PC-3 (cell line): ENCODE data around the gene ANXA6. TPM values are rescaled to one million over a fixed set of nuclear protein-coding genes. Genes with fewer than 3 reads are reported as not detected.

Experiments used
- ATAC-seq: fragments of 200-7000 bp; cut with Tn5 transposase; 2 replicates; pipeline ENCODE4 v1.9.1; 2020; ENCODE audit warnings: mild to moderate bottlenecking, moderate library complexity
- BruUV-seq: library from RNA; stranded (reverse); fragments of 400-500 nt; replicated peaks from 2 replicates; lab custom pipeline; 2021; lab: Mats Ljungman, UMichigan
- CTCF ChIA-PET: fragments of 300-600 bp; sonication (Branson Sonifier 250); formaldehyde crosslinking; loops from one replicate; lab custom pipeline; 2022; ENCODE audit warnings: antibody characterized with exemption; lab: Charles Lee
- POLR2A ChIA-PET: fragments of 300-600 bp; sonication (Branson Sonifier 250); formaldehyde crosslinking; loops from one replicate; lab custom pipeline; 2022; ENCODE audit warnings: antibody characterized with exemption; ENCODE audit not compliant: unreplicated experiment; lab: Charles Lee
- DNase-seq: peaks from one replicate; pipeline ENCODE4 v3.0.0-alpha.2; 2015
- H2AFZ ChIP-seq: fragments of 300-600 bp; sonication (generic); 2 replicates; pipeline ENCODE4 v1.6.0; 2016; ENCODE audit warnings: antibody characterized with exemption, low read length
- H3F3A ChIP-seq: fragments of 300-600 bp; sonication (generic); one replicate; pipeline ENCODE4 v1.6.0; 2017; ENCODE audit warnings: antibody characterized with exemption, low read length, control low read depth, mild to moderate bottlenecking; ENCODE audit not compliant: unreplicated experiment
- H3K27ac ChIP-seq: fragments of 300-600 bp; sonication (generic); 2 replicates; pipeline ENCODE4 v1.5.1; 2016; ENCODE audit warnings: mild to moderate bottlenecking, low read length
- H3K27me3 ChIP-seq: fragments of 300-600 bp; sonication (generic); 2 replicates; pipeline ENCODE4 v1.6.1; 2016; ENCODE audit warnings: low read length, mixed read lengths
- H3K36me3 ChIP-seq: fragments of 300-600 bp; sonication (generic); 2 replicates; pipeline ENCODE4 v1.6.1; 2016; ENCODE audit warnings: low read depth, mixed run types, low read length, mixed read lengths
- H3K4me1 ChIP-seq: fragments of 300-600 bp; sonication (generic); 2 replicates; pipeline ENCODE4 v1.5.1; 2016; ENCODE audit warnings: low read length; ENCODE audit not compliant: insufficient read depth
- H3K4me2 ChIP-seq: fragments of 300-600 bp; sonication (generic); 2 replicates; pipeline ENCODE4 v1.6.0; 2016; ENCODE audit warnings: low read length
- H3K4me3 ChIP-seq: fragments of 300-600 bp; sonication (generic); 2 replicates; pipeline ENCODE4 v1.5.1; 2016; ENCODE audit warnings: mild to moderate bottlenecking, low read length, mixed read lengths
- H3K79me2 ChIP-seq: fragments of 300-600 bp; sonication (generic); 2 replicates; pipeline ENCODE4 v1.6.1; 2017; ENCODE audit warnings: low read length, mixed read lengths
- H3K9ac ChIP-seq: fragments of 300-600 bp; sonication (generic); 2 replicates; pipeline ENCODE4 v1.6.0; 2016; ENCODE audit warnings: mild to moderate bottlenecking, low read length
- H3K9me2 ChIP-seq: fragments of 300-600 bp; sonication (generic); replicated peaks from 2 replicates; pipeline ENCODE4 v1.6.1; 2016; ENCODE audit warnings: mixed run types, low read length, mixed read lengths
- H3K9me3 ChIP-seq: fragments of 300-600 bp; sonication (generic); 2 replicates; pipeline ENCODE4 v1.6.1; 2016; ENCODE audit warnings: low read length, mixed read lengths
- H4K20me1 ChIP-seq: fragments of 300-600 bp; sonication (generic); 2 replicates; pipeline ENCODE4 v1.6.1; 2016; ENCODE audit warnings: low read length, mixed read lengths
- CTCF ChIP-seq: fragments of 300-600 bp; sonication (generic); conservative IDR thresholded peaks from 2 replicates; pipeline ENCODE4 v1.5.1; 2017; ENCODE audit warnings: antibody characterized with exemption, low read depth, mild to moderate bottlenecking, low read length
- EZH2 ChIP-seq: fragments of 300-600 bp; sonication (generic); IDR thresholded peaks from one replicate; pipeline ENCODE4 v1.6.1; 2017; ENCODE audit warnings: antibody characterized with exemption, mild to moderate bottlenecking, low read length; ENCODE audit not compliant: unreplicated experiment
- EZH2phosphoT487 ChIP-seq: fragments of 300-600 bp; sonication (generic); IDR thresholded peaks from 2 replicates; pipeline ENCODE4 v1.6.1; 2018; ENCODE audit warnings: mild to moderate bottlenecking, antibody characterized with exemption, low read length, borderline replicate concordance
- intact Hi-C: fragments of 100-400 bp; cut with micrococcal nuclease; formaldehyde crosslinking; loops from 2 replicates; pipeline ENCODE4 v1.9.0; 2023
- total RNA-seq: library from RNA; depleted of rRNA; stranded (reverse); fragments of >200 nt; gene quantifications from 2 replicates; pipeline ENCODE4 v1.2.3, GENCODE V29; 2014

ANXA6 gene
- total RNA-seq, 1 experiment from 2014 or later: 122 TPM

DNA sequence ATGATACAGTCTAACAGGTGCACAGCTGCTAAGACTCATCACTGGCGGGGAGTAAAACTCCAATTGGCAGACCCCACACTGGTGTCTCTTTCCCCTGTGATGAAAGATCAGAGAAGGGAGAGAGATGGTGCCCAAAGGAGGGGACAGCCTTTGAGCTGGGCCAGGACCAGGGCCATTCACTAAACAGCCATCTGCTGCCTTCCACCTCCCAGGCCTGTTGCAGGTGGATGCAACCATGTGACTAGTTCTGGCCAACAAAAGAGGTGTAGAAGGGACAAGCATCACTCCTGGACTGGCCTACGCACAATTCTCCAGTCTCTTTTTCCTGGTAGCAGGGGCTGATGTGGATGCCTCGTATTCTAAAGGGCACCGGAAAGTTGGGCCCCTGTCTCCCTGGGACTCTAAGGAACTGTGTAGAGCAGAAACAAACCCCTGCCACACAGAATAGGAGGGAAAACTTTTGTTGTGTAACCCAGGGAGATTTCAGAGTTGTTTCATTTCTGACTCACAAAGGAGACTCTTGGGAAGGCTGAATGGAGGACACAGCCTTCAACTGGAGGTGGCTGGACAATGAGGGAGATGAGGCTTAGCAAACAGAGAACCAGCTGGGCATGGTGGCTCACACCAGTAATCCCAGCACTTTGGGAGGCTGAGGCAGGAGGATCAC lies 103.7 kb downstream of the ANXA6 start:
- no peaks in the 10 kb centered on the region for H3K4me1 ChIP-seq
- H4K20me1 ChIP-seq: peaks cover 4% of the 10 kb centered on the region; the same call in 1 of the 2 replicates
- no peaks in the 10 kb centered on the region for H3K79me2 ChIP-seq
- no peaks in the 10 kb centered on the region for H3K9me2 ChIP-seq
- CTCF ChIA-PET: interaction anchor here (1.3 kb wide), 1 partner anchor 61 kb away, joined by 3 read pairs; no protein-coding TSS in a partner anchor
- H3K4me2 ChIP-seq: no peak overlapping the region
- no peak overlapping the region for H2AFZ ChIP-seq
- ATAC-seq (no peak), DNase-seq (no peak)
- H3F3A ChIP-seq: no peaks in the 10 kb centered on the region
- no peaks in the 10 kb centered on the region for H3K27me3 ChIP-seq
- POLR2A ChIA-PET: no interaction called here
- H3K9ac ChIP-seq: no peak overlapping the region
- no peak overlapping the region for H3K4me3 ChIP-seq
- peaks cover 35% of the 10 kb centered on the region for H3K36me3 ChIP-seq
- BruUV-seq: no TSS peak
- no peak overlapping the region for H3K27ac ChIP-seq
- intact Hi-C loops: loop anchor here (2.0 to 5.0 kb wide), 2 partner anchors 27 to 108 kb away; partner anchors contain the start of gene TNIP1
- H3K9me3 ChIP-seq: no peaks in the 10 kb centered on the region
- TF ChIP-seq EZH2phosphoT487 (no peak), EZH2 (no peak)

- no peak overlapping the region for H2AFZ ChIP-seq
- DNase-seq (no peak), ATAC-seq (no peak)
- H3K9ac ChIP-seq: no peak overlapping the region
- peaks cover 36% of the 10 kb centered on the region for H3K36me3 ChIP-seq
- H3K9me2 ChIP-seq: no peaks in the 10 kb centered on the region
- no peaks in the 10 kb centered on the region for H3K79me2 ChIP-seq
- peaks cover 6% of the 10 kb centered on the region; the same call in 1 of the 2 replicates for H4K20me1 ChIP-seq
- H3K9me3 ChIP-seq: no peaks in the 10 kb centered on the region
- no peaks in the 10 kb centered on the region for H3K27me3 ChIP-seq
- intact Hi-C loops: loop anchor here (5.0 kb wide), 1 partner anchor 109 kb away; no protein-coding TSS in a partner anchor
- H3K27ac ChIP-seq: no peak overlapping the region
- H3K4me1 ChIP-seq: no peaks in the 10 kb centered on the region
- POLR2A ChIA-PET: no interaction called here
- H3K4me2 ChIP-seq: no peak overlapping the region
- no peak overlapping the region for H3K4me3 ChIP-seq
- CTCF ChIA-PET: interaction anchor here (1.5 to 1.9 kb wide), 2 partner anchors 29 to 63 kb away, joined by 6 to 26 read pairs; no protein-coding TSS in a partner anchor
- no peak for TF ChIP-seq CTCF
- TF ChIP-seq EZH2: no peak
- no peak for TF ChIP-seq EZH2phosphoT487
- BruUV-seq: no TSS peak
- no peaks in the 10 kb centered on the region for H3F3A ChIP-seq
These were observed 104.7 kb downstream of the ANXA6 start for GRCh38 chr5:151052836-151053235.

- no peak overlapping the region for H3K9ac ChIP-seq
- ChIA-PET POLR2A (no interaction called here), CTCF (interaction anchor here (1.0 to 1.9 kb wide), 5 partner anchors 30 to 113 kb away, joined by 3 to 26 read pairs (median 7); no protein-coding TSS in a partner anchor)
- no peak overlapping the region for H3K4me3 ChIP-seq
- no peaks in the 10 kb centered on the region for H3K4me1 ChIP-seq
- no peak overlapping the region for H3K4me2 ChIP-seq
- H3K9me3 ChIP-seq: no peaks in the 10 kb centered on the region
- intact Hi-C loops: loop anchor here (1.0 to 5.0 kb wide), 2 partner anchors 63 to 110 kb away; no protein-coding TSS in a partner anchor
- H4K20me1 ChIP-seq: peaks cover 6% of the 10 kb centered on the region; the same call in 1 of the 2 replicates
- H3K27ac ChIP-seq: no peak overlapping the region
- H3K9me2 ChIP-seq: no peaks in the 10 kb centered on the region
- ATAC-seq (no peak), DNase-seq (no peak)
- no peaks in the 10 kb centered on the region for H3K79me2 ChIP-seq
- peaks cover 44% of the 10 kb centered on the region for H3K36me3 ChIP-seq
- TF ChIP-seq EZH2: no peak
- TF ChIP-seq CTCF: no peak; the same call in 1 of the 2 replicates
- TF ChIP-seq EZH2phosphoT487: no peak
- H3K27me3 ChIP-seq: no peaks in the 10 kb centered on the region
- BruUV-seq: no TSS peak
- H3F3A ChIP-seq: no peaks in the 10 kb centered on the region
- H2AFZ ChIP-seq: no peak overlapping the region
These were observed 105.5 kb downstream of the ANXA6 start for GRCh38 chr5:151051931-151052608.
